ENCODE measurements around the gene HFE.
"Not testable (repeated sequence)": the region's sequence is repeated elsewhere in the genome, so short reads cannot be mapped to it uniquely, and the experiment has no call there.

Gene HFE, protein sequence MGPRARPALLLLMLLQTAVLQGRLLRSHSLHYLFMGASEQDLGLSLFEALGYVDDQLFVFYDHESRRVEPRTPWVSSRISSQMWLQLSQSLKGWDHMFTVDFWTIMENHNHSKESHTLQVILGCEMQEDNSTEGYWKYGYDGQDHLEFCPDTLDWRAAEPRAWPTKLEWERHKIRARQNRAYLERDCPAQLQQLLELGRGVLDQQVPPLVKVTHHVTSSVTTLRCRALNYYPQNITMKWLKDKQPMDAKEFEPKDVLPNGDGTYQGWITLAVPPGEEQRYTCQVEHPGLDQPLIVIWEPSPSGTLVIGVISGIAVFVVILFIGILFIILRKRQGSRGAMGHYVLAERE

DNA sequence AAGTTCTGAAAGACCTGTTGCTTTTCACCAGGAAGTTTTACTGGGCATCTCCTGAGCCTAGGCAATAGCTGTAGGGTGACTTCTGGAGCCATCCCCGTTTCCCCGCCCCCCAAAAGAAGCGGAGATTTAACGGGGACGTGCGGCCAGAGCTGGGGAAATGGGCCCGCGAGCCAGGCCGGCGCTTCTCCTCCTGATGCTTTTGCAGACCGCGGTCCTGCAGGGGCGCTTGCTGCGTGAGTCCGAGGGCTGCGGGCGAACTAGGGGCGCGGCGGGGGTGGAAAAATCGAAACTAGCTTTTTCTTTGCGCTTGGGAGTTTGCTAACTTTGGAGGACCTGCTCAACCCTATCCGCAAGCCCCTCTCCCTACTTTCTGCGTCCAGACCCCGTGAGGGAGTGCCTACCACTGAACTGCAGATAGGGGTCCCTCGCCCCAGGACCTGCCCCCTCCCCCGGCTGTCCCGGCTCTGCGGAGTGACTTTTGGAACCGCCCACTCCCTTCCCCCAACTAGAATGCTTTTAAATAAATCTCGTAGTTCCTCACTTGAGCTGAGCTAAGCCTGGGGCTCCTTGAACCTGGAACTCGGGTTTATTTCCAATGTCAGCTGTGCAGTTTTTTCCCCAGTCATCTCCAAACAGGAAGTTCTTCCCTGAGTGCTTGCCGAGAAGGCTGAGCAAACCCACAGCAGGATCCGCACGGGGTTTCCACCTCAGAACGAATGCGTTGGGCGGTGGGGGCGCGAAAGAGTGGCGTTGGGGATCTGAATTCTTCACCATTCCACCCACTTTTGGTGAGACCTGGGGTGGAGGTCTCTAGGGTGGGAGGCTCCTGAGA, at the start of gene HFE:
Gene HFE, plus strand, starts transcription at position 146 of the 832 bp plus-strand sequence. Its CDS starts 12 bp downstream, at position 158.
- DNase-seq = no peak

DNA sequence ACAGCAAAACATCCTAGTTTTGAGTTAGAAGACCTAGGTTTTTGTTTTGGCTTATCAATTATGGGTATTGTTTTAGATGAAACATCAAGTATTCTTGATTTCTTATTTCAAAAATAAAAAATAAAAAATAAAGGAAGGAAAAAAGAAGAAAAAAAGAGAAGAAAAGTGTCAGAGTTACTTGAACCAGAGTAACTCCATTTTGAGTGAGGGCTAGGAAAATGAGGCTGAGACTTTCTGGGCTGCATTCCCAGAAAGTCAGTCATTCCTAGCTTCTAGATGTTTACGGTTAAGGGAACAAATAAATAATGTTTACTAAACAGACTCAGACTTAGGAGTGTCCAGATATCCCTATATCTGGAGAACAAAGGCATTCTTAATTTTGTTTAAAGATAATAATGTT, 45.3 kb upstream of the HFE start:
- DNase-seq = no peak

DNA sequence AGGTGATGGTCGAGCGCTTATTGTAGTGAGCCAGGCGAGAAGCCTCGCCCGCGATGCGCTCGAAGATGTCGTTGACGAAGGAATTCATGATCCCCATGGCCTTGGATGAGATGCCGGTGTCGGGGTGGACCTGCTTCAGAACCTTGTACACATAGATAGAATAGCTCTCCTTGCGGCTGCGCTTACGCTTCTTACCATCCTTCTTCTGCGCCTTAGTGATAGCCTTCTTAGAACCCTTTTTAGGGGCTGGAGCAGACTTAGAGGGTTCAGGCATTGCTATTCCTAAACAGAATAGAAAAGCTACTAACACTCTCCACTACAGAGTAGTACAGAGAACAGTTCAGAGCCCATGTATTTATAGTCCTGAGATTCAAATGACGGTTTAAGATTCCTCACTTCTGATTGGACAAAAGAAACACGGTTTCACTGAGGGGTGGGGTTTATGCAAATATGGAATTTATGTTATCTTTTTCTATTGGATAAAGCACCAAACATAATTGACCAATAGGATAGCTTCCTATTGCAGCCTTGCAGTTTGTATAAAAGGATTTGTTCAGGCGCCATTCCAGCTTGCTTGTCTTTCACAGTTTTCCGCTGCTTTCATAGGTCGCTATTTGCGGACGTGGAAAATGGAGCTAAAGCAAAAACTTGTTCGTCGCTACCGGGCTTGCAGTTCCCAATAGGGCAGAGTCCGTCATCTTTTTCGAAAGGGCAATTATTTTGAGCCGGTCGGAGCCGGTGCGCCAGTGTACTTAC, 43.7 kb upstream of the HFE start:
- DNase-seq = no peak

DNA sequence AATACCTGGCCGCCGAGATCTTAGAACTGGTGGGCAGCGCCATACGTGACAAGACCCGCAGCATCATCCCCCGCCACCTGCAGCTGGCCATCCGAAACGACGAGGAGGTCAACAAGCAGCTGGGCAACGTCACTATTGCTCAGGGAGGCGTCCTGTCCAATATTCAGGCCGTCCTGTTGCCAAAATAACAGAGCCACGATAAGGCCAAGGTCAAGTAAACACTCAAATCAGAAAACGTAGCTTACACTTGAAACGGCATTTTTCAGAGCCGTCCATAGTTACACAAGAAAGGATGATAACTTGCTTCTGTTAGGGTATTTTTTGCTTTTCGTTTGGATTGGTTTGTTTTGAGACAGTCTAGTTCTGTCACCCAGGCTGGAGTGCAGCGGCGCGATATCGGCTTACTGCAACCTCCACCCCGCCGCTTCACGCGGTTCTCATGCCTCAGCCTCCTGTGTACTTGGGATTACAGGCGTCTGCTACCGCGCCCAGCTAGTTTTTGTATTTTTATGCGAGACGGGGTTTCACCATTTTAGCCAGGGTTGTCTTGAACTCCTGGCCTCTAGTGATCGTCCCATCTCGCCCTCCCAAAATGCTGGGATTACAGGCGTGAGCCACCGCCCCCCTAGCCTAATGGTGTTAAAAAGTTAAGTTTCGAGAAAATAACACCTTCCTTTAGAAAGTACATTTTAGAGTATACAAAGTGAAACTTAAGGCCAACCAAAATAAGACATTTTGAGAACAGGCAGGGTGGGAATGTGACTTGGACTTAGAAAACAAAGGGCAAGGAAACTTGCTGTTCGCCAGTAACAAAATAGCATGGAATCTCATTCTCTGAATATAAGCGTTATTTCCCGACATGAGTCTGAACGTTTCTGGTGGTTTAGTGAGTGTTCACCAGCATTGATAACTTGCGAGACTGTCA, 42.8 kb upstream of the HFE start:
- DNase-seq = no peak

DNA sequence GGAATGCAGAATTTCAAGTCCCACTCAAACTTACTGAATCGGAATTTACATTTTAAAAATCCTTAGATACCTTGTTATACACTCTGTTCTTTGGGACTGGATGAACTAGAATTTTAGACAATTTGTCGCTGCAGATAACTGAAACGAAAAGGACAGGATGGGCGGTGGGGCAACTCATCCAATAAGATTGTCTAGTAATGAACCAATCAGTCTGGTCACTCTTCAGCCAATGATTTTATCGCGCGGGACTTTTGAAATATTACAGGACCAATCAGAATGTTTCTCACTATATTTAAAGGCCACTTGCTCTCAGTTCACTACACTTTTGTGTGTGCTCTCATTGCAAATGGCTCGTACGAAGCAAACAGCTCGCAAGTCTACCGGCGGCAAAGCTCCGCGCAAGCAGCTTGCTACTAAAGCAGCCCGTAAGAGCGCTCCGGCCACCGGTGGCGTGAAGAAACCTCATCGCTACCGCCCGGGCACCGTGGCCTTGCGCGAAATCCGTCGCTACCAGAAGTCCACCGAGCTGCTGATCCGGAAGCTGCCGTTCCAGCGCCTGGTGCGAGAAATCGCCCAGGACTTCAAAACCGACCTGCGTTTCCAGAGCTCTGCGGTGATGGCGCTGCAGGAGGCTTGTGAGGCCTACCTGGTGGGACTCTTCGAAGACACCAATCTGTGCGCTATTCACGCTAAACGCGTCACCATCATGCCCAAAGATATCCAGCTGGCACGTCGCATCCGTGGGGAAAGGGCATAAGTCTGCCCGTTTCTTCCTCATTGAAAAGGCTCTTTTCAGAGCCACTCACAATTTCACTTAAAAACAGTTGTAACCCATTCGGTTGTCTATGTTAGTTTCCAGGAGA, 41.9 kb upstream of the HFE start:
- DNase-seq = no peak

DNA sequence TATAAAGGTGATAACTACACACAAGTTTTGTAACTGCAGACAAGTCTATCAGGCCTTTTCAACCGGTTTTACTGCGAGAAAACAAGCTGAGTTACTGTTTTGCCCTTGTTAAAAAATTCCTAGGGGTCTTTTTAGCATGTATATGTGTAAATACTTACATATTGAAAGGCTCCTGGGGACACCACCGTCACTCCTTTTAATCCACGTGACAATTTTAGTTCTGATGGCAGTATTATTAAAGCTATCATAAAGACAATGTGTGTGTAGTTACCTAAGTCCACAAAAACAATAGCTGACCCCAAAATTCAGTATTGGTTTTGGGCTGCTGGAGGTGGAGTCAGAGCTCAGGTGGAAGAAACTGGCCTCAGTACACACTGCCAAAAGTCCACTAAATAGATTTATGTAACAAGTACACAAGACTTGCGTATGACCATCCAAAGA, 41.3 kb upstream of the HFE start:
- DNase-seq = no peak

DNA sequence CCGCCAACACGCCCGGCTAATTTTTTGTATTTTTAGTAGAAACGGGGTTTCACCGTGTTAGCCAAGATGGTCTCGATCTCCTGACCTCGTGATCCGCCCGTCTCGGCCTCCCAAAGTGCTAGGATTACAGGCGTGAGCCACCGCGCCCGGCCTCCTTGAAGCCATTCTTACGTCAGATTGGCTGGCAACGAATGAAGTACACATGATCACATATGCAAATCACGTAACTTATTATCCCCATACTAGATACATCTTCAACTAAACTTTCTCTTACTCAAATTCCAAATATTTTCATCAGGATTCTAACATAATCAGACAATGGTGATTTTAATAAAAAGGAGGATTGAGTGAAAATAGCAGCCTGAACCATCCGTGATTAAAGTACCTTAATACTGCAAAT, 39.9 kb upstream of the HFE start:
- DNase-seq = not testable (repeated sequence)

DNA sequence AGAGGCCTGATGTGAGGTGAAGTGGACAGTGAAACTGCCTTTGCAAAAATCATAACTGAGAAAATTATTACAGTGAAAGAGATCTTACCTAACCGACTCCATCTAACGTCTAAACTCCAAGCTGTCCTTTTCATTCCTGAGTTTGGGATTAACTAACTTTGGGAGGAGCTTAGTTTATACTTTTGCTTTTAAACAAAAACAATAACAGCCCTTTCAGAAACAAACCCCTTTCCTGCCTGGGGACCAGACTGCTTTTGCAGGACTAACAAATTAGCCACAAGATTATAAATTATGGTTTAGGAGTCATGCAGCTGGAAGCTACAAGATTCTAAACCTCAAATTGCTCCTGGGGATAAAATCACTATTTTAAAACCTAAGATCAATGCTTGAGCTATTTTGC, 38.6 kb upstream of the HFE start:
- no peak for DNase-seq

DNA sequence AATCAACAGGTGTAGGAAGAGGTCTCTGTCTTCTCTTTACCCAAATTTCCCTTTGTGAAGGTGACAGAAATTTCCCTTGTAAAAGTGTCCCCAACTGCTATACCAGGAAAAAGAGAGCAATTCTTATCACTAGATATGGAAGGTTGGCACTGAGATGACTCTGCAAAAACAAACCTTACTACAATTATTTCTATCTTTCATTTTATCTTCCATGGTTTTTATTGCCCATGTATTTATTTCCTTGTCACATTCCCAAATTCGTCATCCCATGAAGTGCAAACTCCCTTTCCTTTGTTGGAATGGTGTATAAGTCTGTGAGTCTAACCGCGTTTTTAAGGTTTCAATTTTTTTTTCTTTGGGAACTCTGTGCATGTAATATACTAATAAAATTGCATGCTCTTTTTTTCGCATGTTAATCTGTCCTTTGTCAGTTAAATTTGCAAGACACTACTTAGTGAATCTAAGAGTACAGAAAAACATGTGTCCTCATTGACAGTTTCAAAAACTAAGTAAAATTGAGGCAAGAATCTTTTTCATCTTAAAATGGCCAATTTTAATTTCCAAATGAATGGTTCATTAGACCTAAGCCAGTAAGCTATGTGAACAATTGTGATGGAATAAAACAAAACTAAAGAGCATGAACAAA, 35.4 kb upstream of the HFE start:
- no peak for DNase-seq

DNA sequence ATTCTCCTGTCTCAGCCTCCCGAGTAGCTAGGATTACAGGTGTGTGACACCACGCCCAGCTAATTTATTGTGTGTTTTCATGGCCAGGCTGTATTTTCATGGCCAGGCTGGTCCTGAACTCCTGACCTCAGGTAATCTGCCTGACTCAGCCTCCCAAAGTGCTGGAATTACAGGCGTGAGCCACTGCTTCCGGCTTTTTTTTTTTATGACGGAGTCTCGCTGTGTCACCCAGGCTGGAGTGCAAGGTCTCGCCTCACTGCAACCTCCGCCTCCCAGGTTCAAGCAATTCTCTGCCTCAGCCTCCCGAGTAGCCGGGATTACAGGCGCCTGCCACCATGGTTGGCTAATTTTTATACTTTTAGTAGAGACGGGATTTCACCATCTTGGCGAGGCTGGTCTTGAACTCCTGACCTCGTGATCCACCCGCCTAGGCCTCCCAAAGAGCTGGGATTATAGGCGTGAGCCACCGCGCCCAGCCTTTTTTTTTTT, 34.4 kb upstream of the HFE start:
- DNase-seq = not testable (repeated sequence)

DNA sequence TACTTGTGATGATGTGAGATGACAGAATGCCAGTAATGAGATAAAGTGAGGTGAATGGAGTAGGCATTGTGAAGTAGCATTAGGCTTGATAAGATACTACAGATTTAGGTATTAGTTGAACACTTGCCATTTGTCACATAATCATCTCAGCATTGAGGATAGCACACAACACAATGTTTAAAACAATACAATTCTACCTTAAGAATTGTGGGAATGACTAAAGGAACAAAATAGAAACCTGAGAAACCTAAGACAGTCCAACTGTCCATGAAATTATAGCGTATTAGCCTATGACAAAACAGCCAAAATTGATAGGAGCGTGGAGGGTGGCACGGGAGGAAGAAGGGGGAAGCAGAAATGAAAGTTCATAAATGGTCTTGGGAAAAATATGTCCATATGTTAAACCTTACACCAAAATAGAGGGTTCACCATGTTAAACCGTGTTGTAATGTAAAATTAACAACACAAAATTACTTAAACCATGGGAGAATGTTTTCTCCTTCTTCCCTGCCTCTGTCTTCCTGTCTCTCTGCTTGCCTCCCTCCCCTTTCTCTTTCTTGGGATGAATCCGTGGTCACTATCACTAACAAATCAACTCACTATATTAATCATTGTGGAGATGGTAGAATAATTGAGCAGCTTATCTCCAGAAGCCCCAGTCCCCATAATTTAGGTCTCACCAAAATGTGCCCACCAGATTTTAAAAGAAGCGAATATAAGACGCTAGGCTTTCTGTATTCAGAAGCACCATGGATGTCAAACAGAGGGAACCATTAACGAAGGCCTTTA, 33.0 kb upstream of the HFE start:
- no peak for DNase-seq

DNA sequence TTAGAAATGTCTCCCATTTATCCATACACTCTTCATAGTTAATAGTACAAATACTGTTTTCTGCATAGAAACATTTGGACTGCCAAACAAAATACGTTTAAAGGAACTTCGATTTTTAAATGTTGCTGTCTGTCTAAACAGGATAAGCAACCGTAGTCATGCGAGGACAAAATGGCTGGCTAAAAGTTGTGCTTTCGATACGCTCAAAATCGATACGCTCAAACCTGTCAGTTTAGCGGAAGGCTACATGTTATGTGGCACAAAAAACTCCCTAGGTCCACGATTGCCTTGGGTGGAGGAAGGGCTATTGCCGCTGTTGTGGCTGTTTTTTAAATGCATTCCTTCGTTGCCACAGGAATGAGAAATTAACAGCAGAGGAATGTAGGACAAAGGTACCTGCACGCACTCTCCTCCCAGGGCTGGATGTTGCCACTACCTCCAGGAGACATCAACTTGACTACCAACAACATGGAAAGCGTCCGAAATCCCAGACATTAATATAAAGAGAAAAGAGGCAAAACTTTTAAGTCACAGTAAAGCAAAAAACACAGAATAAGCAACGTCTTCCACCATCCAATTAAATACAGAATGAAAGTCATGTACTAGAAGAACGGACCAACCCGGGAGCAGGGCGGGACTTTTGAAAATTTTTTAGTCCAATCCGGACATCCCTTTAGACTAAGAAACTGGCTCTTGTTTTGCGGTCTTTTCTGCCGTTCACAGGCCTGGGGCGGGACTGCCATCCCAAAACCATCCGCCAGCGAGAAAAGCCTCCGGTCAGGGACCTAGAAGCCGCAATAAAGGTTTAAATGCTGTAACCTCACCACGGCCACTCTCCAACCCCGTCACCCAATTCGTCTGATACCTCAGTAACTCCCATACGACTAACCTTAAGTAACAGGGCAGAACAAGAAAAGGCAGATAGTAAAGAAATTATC, 32.2 kb upstream of the HFE start:
- peak; percentile 85 for DNase-seq

DNA sequence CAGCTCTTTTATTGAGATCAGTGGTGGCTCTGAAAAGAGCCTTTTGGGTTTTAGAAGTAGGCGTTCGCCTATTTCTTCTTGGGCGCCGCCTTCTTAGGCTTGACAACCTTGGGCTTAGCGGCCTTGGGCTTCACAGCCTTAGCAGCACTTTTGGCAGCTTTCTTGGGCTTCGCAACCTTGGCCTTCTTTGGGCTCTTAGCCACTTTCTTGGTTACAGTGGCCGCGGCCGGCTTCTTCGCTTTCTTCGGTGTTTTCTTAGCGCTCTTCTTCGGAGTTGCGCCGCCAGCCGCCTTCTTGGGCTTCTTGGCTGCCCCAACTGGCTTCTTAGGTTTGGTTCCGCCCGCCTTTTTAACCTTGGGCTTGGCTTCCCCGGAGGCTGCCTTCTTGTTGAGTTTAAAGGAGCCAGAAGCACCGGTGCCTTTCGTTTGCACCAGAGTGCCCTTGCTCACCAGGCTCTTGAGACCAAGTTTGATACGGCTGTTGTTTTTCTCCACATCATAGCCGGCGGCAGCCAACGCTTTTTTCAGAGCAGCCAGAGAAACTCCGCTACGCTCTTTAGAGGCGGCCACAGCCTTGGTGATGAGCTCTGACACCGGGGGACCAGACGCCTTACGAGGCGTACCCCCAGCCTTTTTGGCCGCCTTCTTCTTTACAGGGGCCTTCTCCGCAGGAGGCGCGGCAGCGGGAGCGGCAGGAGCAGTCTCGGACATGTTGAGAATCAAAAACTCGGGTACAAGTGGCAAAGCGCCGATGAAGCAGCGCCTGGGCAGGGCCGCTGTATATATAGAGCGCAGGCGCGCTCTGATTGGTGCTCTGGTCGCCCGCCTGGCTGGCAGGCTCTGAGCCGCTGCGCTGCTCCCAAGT, 31.3 kb upstream of the HFE start:
- peak; percentile 87 for DNase-seq

DNA sequence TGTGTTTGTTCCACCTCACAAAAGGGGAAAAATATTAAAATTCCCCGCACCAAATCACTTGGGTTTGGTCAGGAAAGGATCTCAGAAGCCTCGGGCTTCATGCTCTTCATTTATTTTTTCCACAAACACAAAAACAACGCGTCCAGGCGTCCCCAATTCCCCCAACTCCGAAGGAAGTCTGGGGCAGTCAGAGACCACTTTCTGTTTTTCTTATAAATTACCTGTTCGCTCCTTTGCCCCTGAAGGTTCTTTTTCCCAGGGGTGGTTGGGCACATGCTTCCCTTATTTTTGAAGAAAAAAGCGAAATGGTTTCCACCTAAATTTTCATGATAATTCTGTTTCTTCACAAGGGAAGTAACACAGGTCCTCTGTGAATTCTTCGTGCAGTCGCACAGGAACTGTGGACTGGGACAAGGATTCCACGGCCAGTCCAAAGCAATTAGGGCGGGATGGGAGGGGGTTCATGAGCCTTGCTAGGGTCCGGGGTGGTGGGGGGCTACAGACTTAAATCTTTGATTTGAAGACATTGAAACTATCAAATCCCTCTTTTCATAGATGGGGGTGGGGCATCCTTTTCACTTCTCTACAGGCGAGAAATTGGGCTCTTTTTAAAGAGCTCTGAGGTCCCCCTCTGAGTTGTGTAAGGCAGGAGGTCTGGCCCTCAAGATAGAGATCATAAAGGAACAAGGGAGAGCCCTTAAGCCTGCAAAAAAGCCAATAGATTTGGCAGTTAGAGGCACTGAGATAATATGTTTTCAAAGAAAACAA, 30.5 kb upstream of the HFE start:
- peak; percentile 17 for DNase-seq

DNA sequence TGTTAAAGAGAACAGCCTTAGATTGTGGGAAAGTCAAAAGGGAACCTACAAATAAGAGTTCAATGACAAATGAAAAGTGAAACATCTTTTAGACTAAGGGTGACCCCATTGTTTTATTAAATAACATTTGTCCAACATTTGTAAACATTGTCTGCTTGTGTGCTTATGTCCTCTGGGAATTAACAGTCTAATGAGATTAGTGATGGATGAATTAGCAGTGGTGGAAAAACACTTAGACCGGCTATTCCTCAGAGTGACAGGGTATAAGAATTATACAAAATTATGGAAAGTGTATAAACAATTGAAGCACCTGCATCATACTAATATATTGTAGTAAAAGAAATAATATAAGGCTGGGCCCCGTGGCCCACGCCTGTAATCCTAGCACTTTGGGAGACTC, 29.3 kb upstream of the HFE start:
- no peak for DNase-seq

DNA sequence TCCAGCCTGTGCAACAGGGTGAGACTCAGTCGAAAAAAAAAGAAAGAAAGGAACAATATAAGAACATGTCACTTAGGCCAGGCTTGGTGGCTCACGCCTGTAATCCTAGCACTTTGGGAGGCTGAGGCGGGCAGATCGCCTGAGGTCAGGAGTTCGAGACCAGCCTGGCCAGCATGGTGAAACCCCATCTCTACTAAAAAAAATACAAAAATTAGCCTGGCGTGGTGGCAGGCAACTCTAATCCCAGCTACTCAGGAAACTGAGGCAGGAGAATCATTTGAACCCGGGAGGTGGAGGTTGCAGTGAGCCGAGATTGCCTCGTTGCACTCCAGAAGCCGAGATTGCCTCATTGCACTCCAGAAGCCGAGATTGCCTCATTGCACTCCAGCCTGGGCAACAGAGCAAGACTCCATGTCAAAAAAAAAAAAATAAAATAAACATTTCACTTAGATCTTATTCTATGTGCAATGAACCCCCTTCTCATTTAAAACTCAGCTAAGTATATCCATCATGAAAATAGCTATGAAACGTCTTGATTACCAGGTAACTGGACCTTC, 28.7 kb upstream of the HFE start:
- DNase-seq = not testable (repeated sequence)
